DMS153 treated with DMSO at 0.1 percent for 48 hours (cell line): ENCODE data around the gene NDRG4.

Source experiments
- DNase-seq: peaks from one replicate; lab custom pipeline; 2025; ENCODE audit not compliant: unreplicated experiment; lab: John Stamatoyannopoulos, UW

The NDRG4 gene

DNA sequence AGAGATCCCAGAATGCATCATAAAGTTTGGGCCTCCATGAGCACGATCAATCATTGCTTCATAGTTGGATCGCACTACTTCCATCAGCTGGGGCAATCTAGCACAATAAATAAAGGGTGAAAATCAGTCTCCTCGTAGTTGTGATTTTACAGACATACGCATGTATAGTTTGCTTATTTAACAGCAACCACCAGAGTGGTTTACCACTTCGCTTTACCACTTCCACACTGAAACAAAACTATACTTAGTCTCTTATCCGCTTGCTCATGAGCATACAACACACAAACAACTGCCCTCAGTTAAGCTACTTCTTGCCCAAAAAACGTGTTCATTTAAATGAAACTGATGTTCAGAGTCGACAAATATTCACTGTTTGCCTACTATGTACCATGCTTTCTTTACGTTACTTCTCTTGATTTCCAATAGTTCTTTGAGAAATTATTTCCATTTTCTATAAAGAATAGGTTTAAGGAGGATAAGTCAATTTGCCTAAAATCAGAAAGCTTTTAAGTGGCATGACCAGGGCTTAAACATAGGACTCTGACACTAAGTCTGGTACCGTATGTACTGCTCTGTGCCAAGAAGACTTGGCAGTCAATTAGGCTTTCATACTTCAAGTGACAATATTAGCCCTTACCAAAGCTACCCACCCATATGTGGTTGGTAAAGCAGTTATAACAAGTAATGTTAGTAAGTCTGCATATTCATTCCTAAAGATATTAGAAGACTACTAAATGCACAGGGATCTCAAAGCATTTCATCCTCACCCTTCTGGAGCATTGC, 37.4 kb downstream of the NDRG4 start:
- DNase-seq, result no peak

- no peak for DNase-seq
These were observed 41.8 kb downstream of the NDRG4 start for GRCh38 chr16:58541711-58542110.

DNA sequence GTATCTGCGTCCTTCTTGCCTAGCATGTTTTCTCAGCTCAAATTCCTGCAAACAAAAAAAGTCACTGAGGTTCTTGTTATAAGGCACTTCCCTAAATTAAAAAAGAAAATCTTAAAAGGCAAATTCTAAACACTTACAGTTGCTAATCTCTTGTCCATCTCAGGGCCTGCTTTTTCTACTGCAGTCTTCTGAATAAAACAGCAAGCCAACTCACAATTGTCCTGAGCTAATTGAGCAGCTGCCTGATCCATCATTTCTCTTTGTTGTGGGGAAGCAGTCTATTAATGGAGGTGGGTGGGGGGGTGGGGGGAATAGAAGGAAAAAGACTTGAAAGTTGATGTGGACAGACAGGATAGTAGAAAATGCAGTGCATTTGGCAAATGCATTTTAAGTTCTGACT, 42.3 kb downstream of the NDRG4 start:
- no peak for DNase-seq

GRCh38 chr16:58543685-58544084, 43.7 kb downstream of the NDRG4 start:
- no peak for DNase-seq

DNA sequence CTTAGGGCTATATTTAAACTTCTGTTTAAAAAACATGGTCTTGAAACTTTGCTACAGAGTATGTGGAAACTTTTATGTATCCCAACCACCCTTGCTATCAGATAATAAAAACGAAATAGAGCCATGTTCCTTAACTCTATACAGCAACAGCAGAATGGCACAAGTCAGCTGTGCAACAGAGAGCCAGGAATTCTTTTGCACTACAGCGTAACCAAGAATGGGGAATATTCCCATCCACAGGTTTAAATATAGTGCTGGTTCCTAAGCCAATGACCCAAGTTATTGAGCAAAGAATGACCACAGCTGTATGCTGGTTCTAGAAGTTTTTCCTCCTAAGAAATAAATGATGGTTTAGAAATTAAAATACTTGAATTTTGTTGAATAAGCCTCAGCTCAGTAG, 48.4 kb downstream of the NDRG4 start:
- DNase-seq, result no peak

DNA sequence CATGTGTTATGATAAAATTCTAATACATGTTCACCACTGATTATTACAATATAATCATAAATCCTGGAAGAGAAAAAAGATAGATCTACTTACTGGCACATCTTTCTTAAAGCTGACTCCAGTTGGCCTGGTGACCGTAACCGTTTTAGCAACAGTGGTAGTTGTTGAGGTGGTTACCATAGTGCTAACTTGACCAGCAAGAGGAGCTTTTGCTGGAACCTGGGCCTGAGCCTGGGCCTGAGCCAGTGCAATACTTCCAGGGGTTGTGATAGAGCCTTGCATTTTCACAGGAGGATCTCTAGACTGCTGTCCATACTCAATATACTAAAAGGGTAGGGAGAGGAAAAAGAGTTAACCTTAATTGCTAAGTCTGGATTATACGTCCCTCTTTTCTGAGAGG, 51.6 kb downstream of the NDRG4 start:
- no peak for DNase-seq

GRCh38 chr16:58556678-58557077, 56.7 kb downstream of the NDRG4 start:
- no peak for DNase-seq
